H1 (cell line): ENCODE data around the gene CYB5R3. TPM values are rescaled to one million over a fixed set of nuclear protein-coding genes. Genes with fewer than 3 reads are reported as not detected.
A peak's percentile ranks its signal among the peaks of the same experiment; 100 is the strongest.

Experiments used
- CTCF ChIA-PET: fragments of 300-600 bp; sonication (Branson Sonifier 250); formaldehyde crosslinking; loops from one replicate; lab custom pipeline; 2021; ENCODE audit not compliant: partially characterized antibody; lab: Charles Lee
- POLR2A ChIA-PET: fragments of 300-600 bp; sonication (Branson Sonifier 250); formaldehyde crosslinking; loops from one replicate; lab custom pipeline; 2021; ENCODE audit warnings: inconsistent platforms; ENCODE audit not compliant: partially characterized antibody; lab: Charles Lee
- DNase-seq, 2 experiments: peaks; one replicate each; pipeline versions ENCODE4 v3.0.0 to v3.0.0-alpha.2; 2010 to 2022; ENCODE audit warnings: low spot score in 2 of 2, low read depth in 1 of 2, mixed read lengths in 1 of 2
- FAIRE-seq: peaks from 2 replicates; lab custom pipeline; 2011; peaks lifted over from hg19 to GRCh38; lab: Jason Lieb, UNC
- H2AFZ ChIP-seq: 2 replicates; pipeline ENCODE4 v1.8.1; 2012; ENCODE audit warnings: low read length, inconsistent platforms
- H2AK5ac ChIP-seq: 2 replicates; pipeline ENCODE4 v1.6.1; 2013; ENCODE audit warnings: low read depth, low read length
- H2BK120ac ChIP-seq: replicated peaks from 2 replicates; pipeline ENCODE3; 2013; ENCODE audit warnings: low read depth, low read length, inconsistent platforms
- H2BK12ac ChIP-seq: 2 replicates; pipeline ENCODE4 v1.6.1; 2013; ENCODE audit warnings: low read depth, low read length
- H2BK15ac ChIP-seq: 2 replicates; pipeline ENCODE4 v1.6.1; 2013; ENCODE audit warnings: low read length
- H2BK20ac ChIP-seq: 2 replicates; pipeline ENCODE4 v1.6.1; 2013; ENCODE audit warnings: low read length
- H2BK5ac ChIP-seq: 2 replicates; pipeline ENCODE4 v1.6.1; 2013; ENCODE audit warnings: low read depth, low read length
- H3K14ac ChIP-seq: 2 replicates; pipeline ENCODE4 v1.6.1; 2013; ENCODE audit warnings: inconsistent platforms; ENCODE audit not compliant: insufficient read length
- H3K18ac ChIP-seq: 2 replicates; pipeline ENCODE4 v1.6.1; 2013; ENCODE audit warnings: low read length; ENCODE audit errors: extremely low read depth
- H3K23ac ChIP-seq: 2 replicates; pipeline ENCODE4 v1.6.1; 2013; ENCODE audit warnings: inconsistent platforms; ENCODE audit not compliant: insufficient read length
- H3K23me2 ChIP-seq: 2 replicates; pipeline ENCODE4 v1.6.1; 2013; ENCODE audit warnings: low read depth, low read length
- H3K27ac ChIP-seq: 2 replicates; pipeline ENCODE4 v1.6.1; 2011; ENCODE audit warnings: low read depth, low read length, inconsistent platforms
- H3K27me3 ChIP-seq, 4 experiments: replicated peaks in 1 of 4; 1 replicate in 1 of 4; 2 replicates in 3 of 4; pipeline versions ENCODE4 v1.6.1 to v1.8.1; 2011 to 2013; ENCODE audit warnings: low read length in 3 of 4, mild to moderate bottlenecking in 3 of 4, inconsistent platforms in 2 of 4, mixed read lengths in 2 of 4, moderate library complexity in 1 of 4; ENCODE audit not compliant: control insufficient read depth in 3 of 4, insufficient read depth in 3 of 4; ENCODE audit errors: extremely low read depth in 1 of 4
- H3K36me3 ChIP-seq, 4 experiments: 2 replicates each; pipeline versions ENCODE4 v1.6.1 to v1.8.1; 2011 to 2013; ENCODE audit warnings: mild to moderate bottlenecking in 4 of 4, low read length in 3 of 4, moderate library complexity in 2 of 4, control low read depth in 1 of 4, inconsistent platforms in 1 of 4; ENCODE audit not compliant: insufficient read depth in 4 of 4, control insufficient read depth in 2 of 4
- H3K4ac ChIP-seq: replicated peaks from 2 replicates; pipeline ENCODE3; 2013; ENCODE audit warnings: low read length, low read depth, mixed read lengths, inconsistent platforms; ENCODE audit not compliant: insufficient read length
- H3K4me1 ChIP-seq, 4 experiments: replicated peaks in 1 of 4; 1 replicate in 1 of 4; 2 replicates in 3 of 4; pipeline versions ENCODE4 v1.6.1 to v1.8.1; 2011 to 2013; ENCODE audit warnings: low read length in 3 of 4, inconsistent platforms in 2 of 4, mixed read lengths in 1 of 4; ENCODE audit not compliant: insufficient read depth in 4 of 4, control insufficient read depth in 3 of 4
- H3K4me2 ChIP-seq, 2 experiments: 2 replicates each; pipeline versions ENCODE4 v1.6.1 to v1.8.1; 2011 to 2013; ENCODE audit warnings: low read depth in 2 of 2, low read length in 2 of 2, control low read depth in 1 of 2, inconsistent platforms in 1 of 2, mild to moderate bottlenecking in 1 of 2; ENCODE audit not compliant: insufficient read depth in 1 of 2
- H3K4me3 ChIP-seq, 4 experiments: fragments of 200-600, 300-600 bp in 1 of 4; sonication (generic), shearing (Covaris generic), sonication (Bioruptor Twin) in 1 of 4; 2 replicates each; pipeline versions ENCODE4 v1.5.1 to v1.8.1; 2011 to 2016; ENCODE audit warnings: low read length in 4 of 4, low read depth in 3 of 4, control low read depth in 2 of 4, inconsistent platforms in 2 of 4, mild to moderate bottlenecking in 2 of 4, mixed read lengths in 1 of 4, moderate library complexity in 1 of 4; ENCODE audit not compliant: insufficient read depth in 2 of 4; ENCODE audit errors: extremely low read depth in 1 of 4
- H3K56ac ChIP-seq: replicated peaks from 2 replicates; pipeline ENCODE3; 2013; ENCODE audit warnings: low read depth, mild to moderate bottlenecking, mixed read lengths, low read length, inconsistent platforms; ENCODE audit not compliant: insufficient read length
- H3K79me1 ChIP-seq: 2 replicates; pipeline ENCODE4 v1.6.1; 2013; ENCODE audit warnings: low read depth, low read length, control low read depth
- H3K79me2 ChIP-seq, 2 experiments: 2 replicates each; pipeline versions ENCODE4 v1.6.1 to v1.8.1; 2012 to 2013; ENCODE audit warnings: low read length in 2 of 2, mild to moderate bottlenecking in 2 of 2, inconsistent platforms in 1 of 2; ENCODE audit not compliant: insufficient read depth in 2 of 2, control insufficient read depth in 1 of 2
- H3K9ac ChIP-seq, 4 experiments: replicated peaks in 1 of 4; 1 replicate in 1 of 4; 2 replicates in 3 of 4; pipeline versions ENCODE4 v1.6.1 to v1.8.1; 2011 to 2013; ENCODE audit warnings: low read depth in 3 of 4, low read length in 3 of 4, control low read depth in 2 of 4, mild to moderate bottlenecking in 2 of 4, moderate library complexity in 2 of 4, inconsistent platforms in 1 of 4; ENCODE audit errors: extremely low read depth in 1 of 4
- H3K9me3 ChIP-seq, 2 experiments: 2 replicates each; pipeline versions ENCODE4 v1.6.1 to v1.8.1; 2012 to 2013; ENCODE audit warnings: mild to moderate bottlenecking in 2 of 2, moderate library complexity in 2 of 2, control low read depth in 1 of 2, inconsistent platforms in 1 of 2, low read depth in 1 of 2, low read length in 1 of 2, mixed read lengths in 1 of 2; ENCODE audit not compliant: insufficient read depth in 2 of 2
- H4K20me1 ChIP-seq, 2 experiments: replicated peaks in 1 of 2; 2 replicates each; pipeline versions ENCODE3 to v1.8.1; 2011 to 2013; ENCODE audit warnings: inconsistent platforms in 2 of 2, low read length in 2 of 2, mild to moderate bottlenecking in 1 of 2; ENCODE audit not compliant: insufficient read depth in 2 of 2, control insufficient read depth in 1 of 2
- H4K5ac ChIP-seq: 2 replicates; pipeline ENCODE4 v1.6.1; 2013; ENCODE audit warnings: low read length, low read depth, mixed read lengths, inconsistent platforms; ENCODE audit not compliant: insufficient read length
- H4K8ac ChIP-seq: 2 replicates; pipeline ENCODE4 v1.8.0; 2013; ENCODE audit warnings: mild to moderate bottlenecking, moderate library complexity, low read length, inconsistent platforms; ENCODE audit not compliant: insufficient read depth; ENCODE audit errors: extremely low read depth
- H4K91ac ChIP-seq: replicated peaks from 2 replicates; pipeline ENCODE3; 2013; ENCODE audit warnings: low read length, mixed read lengths, inconsistent platforms; ENCODE audit not compliant: insufficient read length
- ATF2 ChIP-seq: IDR thresholded peaks from 2 replicates; pipeline ENCODE4 v1.6.1; 2012; ENCODE audit warnings: low read length, inconsistent platforms
- RFX5 ChIP-seq: IDR thresholded peaks from 2 replicates; pipeline ENCODE4 v1.6.1; 2011; ENCODE audit warnings: low read depth, low read length, improper control_type of control experiment, borderline replicate concordance
- TAF1 ChIP-seq: IDR thresholded peaks from 2 replicates; pipeline ENCODE4 v1.6.1; 2011; ENCODE audit warnings: mild to moderate bottlenecking, low read depth, low read length
- ZNF274 ChIP-seq: IDR thresholded peaks from 2 replicates; pipeline ENCODE4 v1.7.0; 2012; ENCODE audit warnings: low read length, borderline replicate concordance; ENCODE audit errors: extremely low read depth
- WGBS, 2 experiments: shearing (Covaris generic) in 1 of 2; methylation state at CpG; one replicate each; pipeline versions ENCODE4 v1.1.6 to v1.1.7; 2013 to 2015; ENCODE audit warnings: low lambda C conversion rate in 2 of 2, mixed read lengths in 2 of 2, inconsistent platforms in 1 of 2, low coverage in 1 of 2, missing lambda C conversion rate in 1 of 2; ENCODE audit not compliant: insufficient replicate concordance in 2 of 2, insufficient coverage in 1 of 2, insufficient read length in 1 of 2; ENCODE audit errors: extremely low coverage in 1 of 2, missing lambda C conversion rate in 1 of 2; 5-methylcytosine and 5-hydroxymethylcytosine counted together
- polyA plus RNA-seq, 7 experiments: library from polyadenylated mRNA; depleted of rRNA in 3 of 7; stranded (reverse) in 5 of 7; unstranded in 2 of 7; fragments of >200 nt in 5 of 7; fragments of 200-250 nt in 2 of 7; gene quantifications; 1 replicate in 5 of 7; 2 replicates in 1 of 7; 4 replicates in 1 of 7; pipeline versions ENCODE4 v1.2.1 to v1.2.3, GENCODE V29; 2011 to 2013; ENCODE audit warnings: missing spikeins in 2 of 7, mixed read lengths in 2 of 7
- total RNA-seq: library from RNA; stranded (reverse); fragmentation: NEBNext Ultra II Directional; extraction: Animal tissue kit (Norgen Biotek cat#: 25700); gene quantifications from 2 replicates; pipeline ENCODE4 v1.2.1, GENCODE V29; 2021

The CYB5R3 gene
- total and polyA plus RNA-seq, 2 of the 8 experiments (the other 6 are each of a cell fraction or from before 2014, with no cell fraction given) = 75.3 to 113 TPM

DNA sequence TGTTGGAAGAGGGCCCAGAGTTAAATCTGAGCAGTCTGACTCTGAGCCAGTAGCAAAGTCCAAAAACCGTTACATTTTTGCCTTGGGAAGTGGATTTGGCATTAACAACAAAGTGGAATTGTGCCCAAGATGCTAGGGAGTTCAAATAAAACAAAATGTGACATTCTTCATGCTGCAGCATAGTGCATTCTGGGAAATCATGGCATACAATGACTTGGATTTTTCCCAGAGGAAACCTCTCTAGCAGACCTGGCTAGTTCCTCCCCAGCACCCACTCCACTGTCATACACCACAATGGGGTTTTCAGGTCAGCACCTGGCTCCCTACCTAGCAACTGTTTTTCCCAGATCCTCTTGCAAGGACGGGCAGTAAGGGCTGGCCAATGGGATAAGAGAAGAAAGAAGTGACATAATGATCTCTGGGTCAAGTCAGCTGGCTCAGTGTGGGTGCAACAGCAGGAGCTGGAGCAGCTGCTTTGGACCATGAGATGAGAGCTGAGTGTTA is 24.8 kb upstream of the CYB5R3 start:
- H2AK5ac ChIP-seq = 0 out of 2 replicates have a peak overlapping the region, but pooled peaks have one; percentile 13
- peaks cover 0 to 3% of the 10 kb centered on the region in 2 experiments; a peak in 2 of 4 replicates for H3K9me3 ChIP-seq
- no peak overlapping the region for H3K4ac ChIP-seq
- no peak overlapping the region for H3K14ac ChIP-seq
- no peak overlapping the region for H2BK12ac ChIP-seq
- TF ChIP-seq ZNF274 (no peak), RFX5 (peak; percentile 78), ATF2 (peak; percentile 73; the same call in 1 of the 2 replicates), TAF1 (no peak)
- TF ChIP-seq, all 59 proteins: peak for 2
- H3K23ac ChIP-seq = no peak overlapping the region
- no peak overlapping the region for H2BK5ac ChIP-seq
- ChIA-PET POLR2A (interaction anchor here (0.6 to 0.9 kb wide), 3 partner anchors 10 to 59 kb away, joined by 3 read pairs; no protein-coding TSS in a partner anchor), CTCF (interaction anchor here (0.7 to 2.0 kb wide), 4 partner anchors 10 to 104 kb away, joined by 3 to 5 read pairs (median 4); no protein-coding TSS in a partner anchor)
- 0 out of 2 replicates have a peak overlapping the region, but pooled peaks have one; percentile 32 for H2BK20ac ChIP-seq
- no peaks in the 10 kb centered on the region for H3K79me2 ChIP-seq
- no peaks in the 10 kb centered on the region for H3K36me3 ChIP-seq
- no peaks in the 10 kb centered on the region for H3K23me2 ChIP-seq
- FAIRE-seq = no peak
- H2BK15ac ChIP-seq = no peak overlapping the region
- no peak overlapping the region for H3K56ac ChIP-seq
- no peaks in the 10 kb centered on the region for H4K20me1 ChIP-seq
- H3K79me1 ChIP-seq = no peaks in the 10 kb centered on the region
- peaks cover 0 to 5% (median 0%) of the 10 kb centered on the region in 4 experiments; a peak in 3 of 7 replicates for H3K4me1 ChIP-seq
- H3K27me3 ChIP-seq = no peaks in the 10 kb centered on the region
- H2AFZ ChIP-seq = no peak overlapping the region; the same call in 1 of the 2 replicates
- no peak overlapping the region for H3K4me3 ChIP-seq
- no peak overlapping the region for H3K9ac ChIP-seq
- H3K18ac ChIP-seq = no peak overlapping the region
- H3K27ac ChIP-seq = no peak overlapping the region
- no peak overlapping the region for H4K5ac ChIP-seq
- WGBS, 2 experiments = 75% methylated on average over 2 of the region's 2 CpGs; no CpG with 5 or more reads in 1 of the 2 experiments
- H3K4me2 ChIP-seq = no peak overlapping the region; a peak in 1 of 4 replicates
- no peak overlapping the region for H2BK120ac ChIP-seq
- no peak overlapping the region for H4K8ac ChIP-seq
- no peak for DNase-seq
- H4K91ac ChIP-seq = peak overlapping the region; percentile 27
